GM12878 (cell line): ENCODE data around the gene ZNF428. TPM values are rescaled to one million over a fixed set of nuclear protein-coding genes. Genes with fewer than 3 reads are reported as not detected.

Source experiments
- BACH1 ChIP-seq: fragments of 450-650 bp; IDR thresholded peaks from 2 replicates; pipeline ENCODE4 v1.6.1; 2017; ENCODE audit warnings: mild to moderate bottlenecking, borderline replicate concordance
- DPF2 ChIP-seq: fragments of 450-650 bp; IDR thresholded peaks from 2 replicates; pipeline ENCODE4 v1.6.1; 2017; ENCODE audit warnings: mild to moderate bottlenecking
- EZH2 ChIP-seq: IDR thresholded peaks from 2 replicates; pipeline ENCODE4 v1.6.1; 2012; ENCODE audit warnings: low read depth, mild to moderate bottlenecking, control low read depth, inconsistent platforms, low read length, borderline replicate concordance; ENCODE audit not compliant: control insufficient read depth
- FOXK2 ChIP-seq: fragments of 450-650 bp; IDR thresholded peaks from 2 replicates; pipeline ENCODE4 v1.6.1; 2017; ENCODE audit warnings: mild to moderate bottlenecking, moderate library complexity
- GATAD2B ChIP-seq: fragments of 450-650 bp; conservative IDR thresholded peaks from 2 replicates; pipeline ENCODE4 v1.6.1; 2017; ENCODE audit warnings: low read depth, mild to moderate bottlenecking, moderate library complexity
- HDAC2 ChIP-seq: fragments of 200-600 bp; sonication (generic); IDR thresholded peaks from 2 replicates; pipeline ENCODE4 v1.6.1; 2017
- JUNB ChIP-seq: IDR thresholded peaks from 2 replicates; pipeline ENCODE4 v1.6.1; 2016; ENCODE audit warnings: antibody characterized with exemption, mild to moderate bottlenecking
- JUND ChIP-seq: IDR thresholded peaks from 2 replicates; pipeline ENCODE4 v1.6.1; 2012; ENCODE audit warnings: low read depth, mild to moderate bottlenecking, low read length, improper control_type of control experiment, moderate library complexity
- MEF2A ChIP-seq: IDR thresholded peaks from 2 replicates; pipeline ENCODE4 v1.6.1; 2011; ENCODE audit warnings: low read depth, mild to moderate bottlenecking, low read length, moderate library complexity; ENCODE audit not compliant: insufficient read depth
- MXI1 ChIP-seq: fragments of 150-350 bp; IDR thresholded peaks from 2 replicates; pipeline ENCODE4 v1.6.1; 2011; ENCODE audit warnings: low read depth, mild to moderate bottlenecking, inconsistent platforms, low read length, improper control_type of control experiment
- NR2F1 ChIP-seq: fragments of 450-650 bp; conservative IDR thresholded peaks from 2 replicates; pipeline ENCODE4 v1.6.1; 2017; ENCODE audit warnings: mild to moderate bottlenecking
- NRF1 ChIP-seq: conservative IDR thresholded peaks from 2 replicates; pipeline ENCODE4 v1.6.1; 2011; ENCODE audit warnings: mild to moderate bottlenecking, low read depth, low read length, improper control_type of control experiment
- SMARCA5 ChIP-seq: fragments of 450-650 bp; IDR thresholded peaks from 2 replicates; pipeline ENCODE4 v1.6.1; 2017; ENCODE audit warnings: mild to moderate bottlenecking
- SREBF2 ChIP-seq: IDR thresholded peaks from 2 replicates; pipeline ENCODE4 v1.6.1; 2012; ENCODE audit warnings: mild to moderate bottlenecking, low read length
- YBX1 ChIP-seq: fragments of 450-650 bp; IDR thresholded peaks from 2 replicates; pipeline ENCODE4 v1.6.1; 2016; ENCODE audit warnings: antibody characterized with exemption
- YY1 ChIP-seq: IDR thresholded peaks from 2 replicates; pipeline ENCODE4 v1.6.1; 2011; ENCODE audit warnings: low read depth, mild to moderate bottlenecking, low read length
- ZNF207 ChIP-seq: fragments of 450-650 bp; IDR thresholded peaks from 2 replicates; pipeline ENCODE4 v1.6.1; 2014; ENCODE audit warnings: antibody characterized with exemption, mild to moderate bottlenecking, borderline replicate concordance
- ZNF384 ChIP-seq: IDR thresholded peaks from 2 replicates; pipeline ENCODE4 v1.6.1; 2012; ENCODE audit warnings: low read depth, mild to moderate bottlenecking, low read length, improper control_type of control experiment, borderline replicate concordance
- polyA plus RNA-seq, 11 experiments: library from polyadenylated mRNA; depleted of rRNA in 4 of 11; unstranded in 6 of 11; stranded (reverse) in 5 of 11; fragments of >200 nt; fragmentation: Nextera tagmentation in 4 of 11; fragmentation: Illumina TruSeq in 1 of 11; extraction: Ambion mirVana in 4 of 11; extraction: Trizol in 1 of 11; gene quantifications; 1 replicate in 1 of 11; 2 replicates in 10 of 11; pipeline versions ENCODE4 v1.2.1 to v1.2.3, GENCODE V29; 2011 to 2016; ENCODE audit warnings: inconsistent platforms in 2 of 11, missing spikeins in 2 of 11, low read depth in 1 of 11
- total RNA-seq, 4 experiments: library from RNA; depleted of rRNA in 3 of 4; stranded (reverse); fragments of >200 nt in 3 of 4; fragmentation: Illumina TruSeq in 1 of 4; extraction: Trizol in 1 of 4; gene quantifications; 2 replicates each; pipeline versions ENCODE4 v1.2.1 to v1.2.3, GENCODE V29; 2013 to 2021
- TF ChIP-seq, protein P1 (sequence below): IDR thresholded peaks from 2 replicates; pipeline ENCODE4 v1.6.1; 2011; ENCODE audit warnings: low read depth, low read length, improper control_type of control experiment, borderline replicate concordance
- TF ChIP-seq, protein P2 (sequence below): fragments of 450-650 bp; IDR thresholded peaks from 2 replicates; pipeline ENCODE4 v1.6.1; 2016; ENCODE audit warnings: mild to moderate bottlenecking, moderate library complexity, borderline replicate concordance
- TF ChIP-seq, protein P3 (sequence below): fragments of 450-650 bp; IDR thresholded peaks from 2 replicates; pipeline ENCODE4 v1.6.1; 2017; ENCODE audit warnings: mild to moderate bottlenecking, low read depth, inconsistent platforms; ENCODE audit not compliant: poor library complexity, severe bottlenecking
- TF ChIP-seq, protein P4 (sequence below): fragments of 450-650 bp; IDR thresholded peaks from 2 replicates; pipeline ENCODE4 v1.6.1; 2014; ENCODE audit warnings: mild to moderate bottlenecking

ZNF428 gene
- total and polyA plus RNA-seq, 10 of the 15 experiments (the other 5 are each of a cell fraction or from before 2014, with no cell fraction given): 0.27 to 57.8 (median 20.4) TPM

DNA sequence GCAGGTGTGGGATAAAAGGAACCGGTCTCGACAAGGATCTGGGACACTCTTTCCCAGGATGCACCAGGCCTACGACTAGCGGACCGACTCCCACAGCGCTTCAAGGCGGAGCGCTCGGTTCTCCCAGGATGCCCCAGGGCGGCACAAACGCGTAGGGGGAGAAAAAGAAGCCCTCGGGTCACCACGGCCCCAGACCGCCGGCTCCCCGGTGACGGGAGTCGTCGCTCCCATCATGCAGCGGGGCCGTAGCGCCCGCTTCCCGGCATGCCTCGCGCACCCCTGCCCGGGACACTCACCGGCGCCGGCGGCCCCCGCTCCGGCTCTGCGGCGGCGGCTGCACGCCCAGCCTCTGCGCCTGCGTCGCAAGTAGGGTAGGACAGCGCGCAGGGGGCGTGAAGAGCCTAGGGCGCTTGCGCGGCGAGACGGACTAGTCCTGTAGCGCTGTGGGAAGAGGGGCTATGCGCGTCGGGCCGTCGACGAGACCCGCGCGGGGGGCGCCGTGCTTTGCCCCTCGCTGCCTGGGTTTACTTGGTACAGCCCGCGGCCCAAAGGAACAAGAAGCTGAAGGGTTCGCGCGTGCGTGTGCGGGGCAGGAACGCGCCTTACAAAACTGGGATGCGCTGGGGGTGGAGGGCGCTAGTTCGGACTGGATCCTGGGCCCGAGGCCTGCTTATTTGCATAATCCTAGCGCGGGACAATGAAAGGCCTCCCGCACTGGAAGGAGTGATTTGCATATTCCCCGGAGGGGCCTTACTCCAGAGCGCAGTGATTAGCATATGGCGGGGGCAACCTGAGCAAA, at the start of gene ZNF428 (continued):
- no peak for TF ChIP-seq EZH2
- 0 out of 2 replicates have a peak, but pooled peaks have one; percentile 43 for TF ChIP-seq BACH1
- TF ChIP-seq, protein P1, sequence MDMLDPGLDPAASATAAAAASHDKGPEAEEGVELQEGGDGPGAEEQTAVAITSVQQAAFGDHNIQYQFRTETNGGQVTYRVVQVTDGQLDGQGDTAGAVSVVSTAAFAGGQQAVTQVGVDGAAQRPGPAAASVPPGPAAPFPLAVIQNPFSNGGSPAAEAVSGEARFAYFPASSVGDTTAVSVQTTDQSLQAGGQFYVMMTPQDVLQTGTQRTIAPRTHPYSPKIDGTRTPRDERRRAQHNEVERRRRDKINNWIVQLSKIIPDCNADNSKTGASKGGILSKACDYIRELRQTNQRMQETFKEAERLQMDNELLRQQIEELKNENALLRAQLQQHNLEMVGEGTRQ: no peak
- no peak for TF ChIP-seq ZNF384
- peak; percentile 80; the same call in 1 of the 2 replicates for TF ChIP-seq DPF2
- TF ChIP-seq YBX1: no peak
- TF ChIP-seq, protein P2, sequence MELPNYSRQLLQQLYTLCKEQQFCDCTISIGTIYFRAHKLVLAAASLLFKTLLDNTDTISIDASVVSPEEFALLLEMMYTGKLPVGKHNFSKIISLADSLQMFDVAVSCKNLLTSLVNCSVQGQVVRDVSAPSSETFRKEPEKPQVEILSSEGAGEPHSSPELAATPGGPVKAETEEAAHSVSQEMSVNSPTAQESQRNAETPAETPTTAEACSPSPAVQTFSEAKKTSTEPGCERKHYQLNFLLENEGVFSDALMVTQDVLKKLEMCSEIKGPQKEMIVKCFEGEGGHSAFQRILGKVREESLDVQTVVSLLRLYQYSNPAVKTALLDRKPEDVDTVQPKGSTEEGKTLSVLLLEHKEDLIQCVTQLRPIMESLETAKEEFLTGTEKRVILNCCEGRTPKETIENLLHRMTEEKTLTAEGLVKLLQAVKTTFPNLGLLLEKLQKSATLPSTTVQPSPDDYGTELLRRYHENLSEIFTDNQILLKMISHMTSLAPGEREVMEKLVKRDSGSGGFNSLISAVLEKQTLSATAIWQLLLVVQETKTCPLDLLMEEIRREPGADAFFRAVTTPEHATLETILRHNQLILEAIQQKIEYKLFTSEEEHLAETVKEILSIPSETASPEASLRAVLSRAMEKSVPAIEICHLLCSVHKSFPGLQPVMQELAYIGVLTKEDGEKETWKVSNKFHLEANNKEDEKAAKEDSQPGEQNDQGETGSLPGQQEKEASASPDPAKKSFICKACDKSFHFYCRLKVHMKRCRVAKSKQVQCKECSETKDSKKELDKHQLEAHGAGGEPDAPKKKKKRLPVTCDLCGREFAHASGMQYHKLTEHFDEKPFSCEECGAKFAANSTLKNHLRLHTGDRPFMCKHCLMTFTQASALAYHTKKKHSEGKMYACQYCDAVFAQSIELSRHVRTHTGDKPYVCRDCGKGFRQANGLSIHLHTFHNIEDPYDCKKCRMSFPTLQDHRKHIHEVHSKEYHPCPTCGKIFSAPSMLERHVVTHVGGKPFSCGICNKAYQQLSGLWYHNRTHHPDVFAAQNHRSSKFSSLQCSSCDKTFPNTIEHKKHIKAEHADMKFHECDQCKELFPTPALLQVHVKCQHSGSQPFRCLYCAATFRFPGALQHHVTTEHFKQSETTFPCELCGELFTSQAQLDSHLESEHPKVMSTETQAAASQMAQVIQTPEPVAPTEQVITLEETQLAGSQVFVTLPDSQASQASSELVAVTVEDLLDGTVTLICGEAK: no peak
- TF ChIP-seq ZNF207: peak; percentile 80
- TF ChIP-seq JUND: peak; percentile 56; the same call in 1 of the 2 replicates
- no peak for TF ChIP-seq JUNB
- TF ChIP-seq FOXK2: peak; percentile 69; the same call in 1 of the 2 replicates
- TF ChIP-seq YY1: peak; percentile 62; the same call in 1 of the 2 replicates
- no peak for TF ChIP-seq MEF2A
- TF ChIP-seq MXI1: no peak
- peak; percentile 91 for TF ChIP-seq GATAD2B
- TF ChIP-seq NR2F1: peak; percentile 51; the same call in 1 of the 2 replicates
- TF ChIP-seq HDAC2: no peak
- TF ChIP-seq, protein P3, sequence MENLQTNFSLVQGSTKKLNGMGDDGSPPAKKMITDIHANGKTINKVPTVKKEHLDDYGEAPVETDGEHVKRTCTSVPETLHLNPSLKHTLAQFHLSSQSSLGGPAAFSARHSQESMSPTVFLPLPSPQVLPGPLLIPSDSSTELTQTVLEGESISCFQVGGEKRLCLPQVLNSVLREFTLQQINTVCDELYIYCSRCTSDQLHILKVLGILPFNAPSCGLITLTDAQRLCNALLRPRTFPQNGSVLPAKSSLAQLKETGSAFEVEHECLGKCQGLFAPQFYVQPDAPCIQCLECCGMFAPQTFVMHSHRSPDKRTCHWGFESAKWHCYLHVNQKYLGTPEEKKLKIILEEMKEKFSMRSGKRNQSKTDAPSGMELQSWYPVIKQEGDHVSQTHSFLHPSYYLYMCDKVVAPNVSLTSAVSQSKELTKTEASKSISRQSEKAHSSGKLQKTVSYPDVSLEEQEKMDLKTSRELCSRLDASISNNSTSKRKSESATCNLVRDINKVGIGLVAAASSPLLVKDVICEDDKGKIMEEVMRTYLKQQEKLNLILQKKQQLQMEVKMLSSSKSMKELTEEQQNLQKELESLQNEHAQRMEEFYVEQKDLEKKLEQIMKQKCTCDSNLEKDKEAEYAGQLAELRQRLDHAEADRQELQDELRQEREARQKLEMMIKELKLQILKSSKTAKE: no peak
- peak; percentile 77 for TF ChIP-seq NRF1
- peak; percentile 77 for TF ChIP-seq SMARCA5
- TF ChIP-seq, protein P4, sequence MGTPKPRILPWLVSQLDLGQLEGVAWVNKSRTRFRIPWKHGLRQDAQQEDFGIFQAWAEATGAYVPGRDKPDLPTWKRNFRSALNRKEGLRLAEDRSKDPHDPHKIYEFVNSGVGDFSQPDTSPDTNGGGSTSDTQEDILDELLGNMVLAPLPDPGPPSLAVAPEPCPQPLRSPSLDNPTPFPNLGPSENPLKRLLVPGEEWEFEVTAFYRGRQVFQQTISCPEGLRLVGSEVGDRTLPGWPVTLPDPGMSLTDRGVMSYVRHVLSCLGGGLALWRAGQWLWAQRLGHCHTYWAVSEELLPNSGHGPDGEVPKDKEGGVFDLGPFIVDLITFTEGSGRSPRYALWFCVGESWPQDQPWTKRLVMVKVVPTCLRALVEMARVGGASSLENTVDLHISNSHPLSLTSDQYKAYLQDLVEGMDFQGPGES: no peak
- TF ChIP-seq SREBF2: no peak
